Anterior cingulate cortex (tissue), 58 donors: ENCODE results near the gene CADM2.
"Not testable (repeated sequence)": the region's sequence is repeated elsewhere in the genome, so short reads cannot be mapped to it uniquely, and the experiment has no call there.

Experiments used
- DNase-seq, 58 donors: peaks; one replicate each; lab custom pipeline; 2025; lab: John Stamatoyannopoulos, UW

CADM2 gene

GRCh38 chr3:84958495-84959469, at the start of gene CADM2:
Gene CADM2, plus strand, starts transcription at chr3:84958989.
- peak; percentile 56 to 97 (median 93) for DNase-seq

DNA sequence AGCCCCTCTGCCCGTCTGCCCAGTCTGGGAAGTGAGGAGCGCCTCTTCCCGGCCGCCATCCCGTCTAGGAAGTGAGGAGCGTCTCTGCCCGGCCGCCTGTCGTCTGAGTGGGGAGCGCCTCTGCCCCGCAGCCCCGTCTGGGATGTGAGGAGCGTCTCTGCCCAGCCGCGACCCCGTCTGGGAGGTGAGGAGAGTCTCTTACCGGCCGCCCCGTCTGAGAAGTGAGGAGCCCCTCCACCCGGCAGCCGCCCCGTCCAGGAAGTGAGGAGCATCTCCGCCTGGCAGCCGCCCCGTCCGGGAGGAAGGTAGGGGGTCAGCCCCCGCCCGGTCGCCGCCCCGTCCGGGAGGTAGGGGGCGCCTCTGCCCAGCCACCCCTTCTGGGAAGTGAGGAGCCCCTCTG, 40.2 kb upstream of the CADM2 start:
- DNase-seq = not testable (repeated sequence)

- DNase-seq = no peak
These were observed 36.1 kb upstream of the CADM2 start for GRCh38 chr3:84922682-84923081.

- peak in 1 of 58 donors; percentile 1 for DNase-seq
These were observed 33.2 kb upstream of the CADM2 start for GRCh38 chr3:84925571-84925970.

GRCh38 chr3:84943379-84943778, 15.4 kb upstream of the CADM2 start:
- DNase-seq = no peak

GRCh38 chr3:84946240-84946639, 12.5 kb upstream of the CADM2 start:
- DNase-seq = no peak

- peak in 30 of 58 donors; percentile 13 to 65 (median 48) for DNase-seq
These were observed 882 bp downstream of the CADM2 start for GRCh38 chr3:84959470-84960271.

DNA sequence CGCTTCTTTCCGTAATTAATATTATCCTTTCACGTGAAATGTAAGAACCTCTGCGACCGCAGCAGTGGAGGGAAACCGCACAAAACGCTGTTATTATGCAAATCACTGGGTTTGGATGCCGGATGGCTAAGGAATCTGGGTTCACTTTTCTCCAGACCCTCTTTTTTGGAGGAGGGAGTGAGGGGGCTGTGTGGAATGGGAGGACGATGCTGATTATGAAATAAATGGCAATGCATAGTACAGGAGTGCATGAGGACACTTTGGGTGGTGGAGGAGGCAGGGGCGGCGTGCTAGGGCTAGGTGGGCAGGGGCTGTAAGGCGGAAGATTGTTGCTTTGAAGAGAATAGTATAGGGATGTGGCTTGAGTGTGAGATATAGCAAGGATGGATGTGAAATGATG, 1.8 kb downstream of the CADM2 start:
- peak in 6 of 58 donors; percentile 8 to 31 (median 14) for DNase-seq

- DNase-seq = peak in 1 of 58 donors; percentile 31
These were observed 2.2 kb downstream of the CADM2 start for GRCh38 chr3:84961011-84961410.

DNA sequence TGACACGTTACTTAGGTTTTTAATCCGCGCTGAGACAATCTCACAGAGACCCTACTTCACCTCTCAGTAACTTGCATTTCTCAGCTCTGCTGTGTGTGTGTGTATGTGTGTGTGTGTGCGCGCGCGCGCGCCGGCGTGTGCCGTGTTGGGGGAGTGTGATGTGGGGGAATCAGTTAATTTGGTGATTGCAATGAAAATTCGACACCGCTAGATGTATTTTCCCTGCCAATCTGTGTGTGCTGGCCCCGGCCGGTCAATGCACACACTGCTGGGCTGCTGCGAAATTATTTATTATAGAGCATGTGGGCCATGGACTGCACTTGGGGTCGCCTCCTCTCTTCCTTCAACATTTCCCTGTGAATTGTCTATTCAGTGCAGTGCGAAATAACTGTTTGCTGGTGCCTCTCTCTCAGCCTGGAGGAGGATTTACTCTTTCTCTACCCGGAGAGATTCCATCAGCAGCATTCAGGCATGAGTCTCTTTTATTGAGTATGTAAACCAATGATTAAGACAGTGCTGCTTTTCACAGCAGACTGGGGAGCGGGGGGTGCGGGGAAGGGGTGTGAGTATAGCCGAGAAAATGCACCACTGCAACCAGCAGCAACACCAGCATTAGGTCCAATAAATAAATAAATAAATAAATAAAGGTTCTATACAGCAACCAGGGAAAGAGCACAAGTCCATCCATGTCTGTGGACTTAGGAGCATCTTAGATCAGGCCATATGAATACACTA, 2.9 kb downstream of the CADM2 start:
- DNase-seq = peak in 40 of 58 donors; percentile 14 to 75 (median 39)

DNA sequence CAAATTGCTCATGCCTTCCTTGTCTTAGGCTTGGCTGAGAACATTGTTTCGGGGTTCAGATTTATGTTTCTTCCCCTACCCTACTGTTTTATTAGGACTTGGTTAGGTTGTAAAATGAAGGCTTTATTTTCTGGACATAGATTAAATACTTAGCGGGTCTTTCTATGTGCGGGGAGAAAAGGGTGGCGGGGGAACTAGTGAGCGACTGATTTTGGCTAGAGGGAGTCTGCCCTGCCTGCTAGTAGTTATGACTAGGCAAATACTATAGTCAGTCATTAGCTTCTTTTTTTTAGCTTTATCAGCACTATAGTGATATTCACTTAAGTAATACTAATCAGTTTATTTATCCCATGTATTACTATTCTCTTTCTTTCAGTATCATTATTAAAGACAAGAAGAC, 3.6 kb downstream of the CADM2 start:
- DNase-seq = no peak

DNA sequence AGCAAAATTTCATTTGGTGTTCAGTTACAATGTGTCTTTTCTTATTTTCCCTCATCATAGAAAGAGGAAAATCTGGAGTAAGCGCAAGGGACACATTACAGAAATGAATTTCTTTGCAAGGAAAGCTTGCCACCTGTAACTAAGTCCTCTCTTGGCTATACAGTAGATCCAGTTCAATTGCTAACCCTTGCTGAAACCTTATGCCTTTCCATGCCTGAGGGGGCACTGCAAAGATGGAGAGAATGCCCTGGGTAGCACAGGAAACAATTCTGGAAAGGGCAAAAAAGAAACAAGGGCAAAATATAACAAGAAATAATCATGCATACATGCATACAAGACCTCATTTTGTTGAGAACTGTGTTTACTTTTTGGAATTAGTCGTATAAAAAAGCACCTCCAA, 4.3 kb downstream of the CADM2 start:
- no peak for DNase-seq

DNA sequence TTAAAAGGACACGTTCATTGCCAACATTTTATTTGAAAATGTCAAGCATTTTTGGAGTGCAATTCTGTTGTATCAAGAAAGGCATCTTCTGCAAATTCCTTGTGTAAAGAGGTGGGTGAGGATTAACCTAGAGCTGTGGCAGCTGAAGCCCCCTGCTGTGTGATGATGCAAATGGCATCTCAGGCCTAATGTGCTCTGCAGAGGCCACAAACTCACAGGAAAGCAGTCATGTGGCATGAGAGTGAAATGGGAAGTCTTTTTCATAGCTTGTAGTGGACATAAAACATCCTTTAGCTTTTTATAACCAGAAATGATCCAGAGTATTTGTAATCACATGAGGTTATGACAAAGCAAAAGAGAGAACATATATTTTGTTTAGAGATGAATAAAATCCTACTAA, 6.4 kb downstream of the CADM2 start:
- DNase-seq = peak in 19 of 58 donors; percentile 10 to 63 (median 32)

DNA sequence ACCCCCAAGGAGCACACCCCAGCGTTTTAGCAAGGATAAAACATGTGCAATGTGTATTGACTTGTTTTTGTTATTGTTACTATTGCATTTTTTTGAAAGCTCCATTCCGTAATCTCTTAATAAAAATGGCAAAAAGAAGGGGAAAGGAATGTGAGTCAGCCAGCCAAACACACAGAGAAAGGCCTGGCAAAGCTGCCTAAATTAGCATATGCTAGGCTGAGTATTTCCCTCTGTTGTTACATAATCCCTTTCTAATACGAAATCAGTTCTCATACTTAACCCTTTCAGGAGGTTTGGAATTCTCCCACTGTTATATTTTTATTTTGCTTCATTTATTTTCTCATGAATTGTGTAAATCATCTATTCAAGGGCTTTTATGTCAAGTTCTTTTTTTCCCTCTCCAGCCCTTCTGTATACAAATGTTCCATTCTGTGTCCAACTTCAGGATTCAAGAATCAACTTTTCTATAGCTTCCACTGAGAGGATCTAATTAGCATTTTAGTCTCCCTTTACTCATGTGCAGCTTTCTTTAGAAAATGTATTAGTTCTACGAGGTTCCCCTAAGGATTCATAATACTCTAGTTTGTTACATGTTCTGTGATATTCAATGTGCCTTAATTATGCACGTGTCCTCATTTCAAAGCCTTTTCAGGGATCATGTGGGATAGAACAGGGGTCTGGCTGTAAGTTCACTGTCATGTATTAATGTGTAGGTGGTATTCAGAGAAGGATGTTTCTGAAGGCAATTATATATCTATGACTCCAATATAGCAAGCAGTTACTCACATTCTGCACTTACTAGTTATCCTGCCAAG, 9.2 kb downstream of the CADM2 start:
- peak in 10 of 58 donors; percentile 5 to 55 (median 29) for DNase-seq

DNA sequence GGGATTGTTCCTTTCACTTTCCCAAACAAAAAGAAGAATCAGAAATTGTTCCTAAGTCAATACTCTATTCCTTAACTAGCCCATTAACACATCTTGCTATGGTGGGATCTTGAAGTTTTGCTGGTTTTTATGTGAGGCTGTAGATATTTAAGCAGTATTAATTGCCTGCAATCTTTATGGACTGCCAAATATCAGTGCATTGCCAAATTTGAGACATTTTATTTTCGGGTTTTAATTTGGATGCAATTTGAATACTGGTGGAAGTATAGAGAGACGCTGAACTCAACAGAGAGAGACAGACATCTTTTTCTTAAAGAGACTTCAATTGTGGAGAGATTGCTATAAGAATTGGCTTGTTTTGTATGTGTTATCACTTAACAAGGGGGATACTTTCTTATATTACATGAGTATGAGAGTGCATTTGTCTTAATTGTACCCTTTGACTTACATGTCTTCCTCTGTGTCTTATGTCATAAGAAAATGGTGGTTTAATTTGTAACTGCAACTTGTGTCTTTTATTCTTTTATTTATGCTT, 10.0 kb downstream of the CADM2 start:
- no peak for DNase-seq

DNA sequence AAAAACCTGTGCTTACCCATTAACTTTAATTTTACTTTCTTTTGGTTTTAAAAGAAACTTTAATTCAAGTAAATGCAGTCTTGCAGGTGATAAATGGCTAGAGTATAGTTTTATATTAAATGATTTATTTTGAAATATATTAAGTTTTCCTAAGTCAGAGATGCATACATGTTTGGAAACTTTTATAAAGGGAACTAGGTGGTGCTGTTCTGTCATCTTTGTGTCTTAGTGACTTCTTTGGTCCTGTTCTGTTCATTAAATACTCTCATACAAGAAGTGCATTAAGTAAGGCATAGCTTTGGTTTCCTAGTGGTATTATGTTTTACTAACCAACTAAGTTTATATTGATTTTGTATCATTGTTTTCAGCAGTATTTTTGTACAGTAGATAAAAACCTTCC, 15.6 kb downstream of the CADM2 start:
- DNase-seq = no peak

DNA sequence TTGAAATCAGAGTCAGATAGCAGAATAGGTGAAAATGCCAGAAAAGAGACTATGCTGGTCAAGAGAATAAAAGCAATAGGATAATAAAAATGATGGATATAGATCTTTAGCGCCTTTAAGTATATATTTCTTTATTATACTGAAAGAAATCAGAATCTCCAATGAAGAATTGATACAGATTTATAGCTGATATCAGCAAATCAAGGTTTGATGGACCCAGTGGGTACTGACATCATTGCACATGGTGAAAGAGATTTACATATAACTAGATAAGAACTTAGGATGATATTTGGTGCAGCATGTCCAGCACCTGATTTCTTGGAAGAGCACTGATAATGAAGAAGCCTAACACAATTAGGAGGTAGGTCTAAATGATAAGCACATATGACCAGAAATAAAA, 18.2 kb downstream of the CADM2 start:
- no peak for DNase-seq

- DNase-seq = no peak
These were observed 20.1 kb downstream of the CADM2 start for GRCh38 chr3:84978843-84979242.

DNA sequence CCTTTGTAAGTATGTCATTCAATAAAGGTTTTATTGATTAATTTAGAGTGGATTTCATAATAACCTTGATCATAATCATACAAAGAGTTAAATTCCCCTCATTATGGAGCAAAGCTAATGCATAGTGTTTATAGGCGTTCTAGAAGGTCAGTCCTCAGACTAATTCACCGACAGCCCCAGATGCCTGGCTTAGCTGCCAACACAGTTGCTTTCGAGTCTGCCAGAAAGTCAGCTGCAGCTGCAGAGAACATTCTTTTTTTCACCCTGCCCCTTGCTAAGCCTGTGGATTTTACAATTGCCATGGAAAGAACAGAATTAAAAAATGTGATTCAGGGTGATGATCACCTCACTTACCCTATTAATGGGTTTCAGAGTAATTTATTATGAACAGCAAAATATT, 21.2 kb downstream of the CADM2 start:
- DNase-seq = peak in 37 of 58 donors; percentile 7 to 83 (median 55)
